Neural progenitor cell (in vitro differentiated cells): ENCODE measurements around the gene WWOX. TPM values are rescaled to one million over a fixed set of nuclear protein-coding genes. Genes with fewer than 3 reads are reported as not detected.

Source experiments
- DNase-seq: peaks from one replicate; pipeline ENCODE4 v3.0.0-alpha.2; 2016; ENCODE audit warnings: low spot score
- H2AFZ ChIP-seq: fragments of 200-600 bp; sonication (generic); replicated peaks from 2 replicates; pipeline ENCODE4 v1.6.1; 2016; ENCODE audit warnings: antibody characterized with exemption
- H3F3A ChIP-seq: fragments of 200-600 bp; sonication (generic); 2 replicates; pipeline ENCODE4 v1.6.1; 2016; ENCODE audit warnings: antibody characterized with exemption, low read depth
- H3K27ac ChIP-seq: fragments of 200-600 bp; sonication (generic); 2 replicates; pipeline ENCODE4 v1.5.1; 2016; ENCODE audit warnings: mild to moderate bottlenecking
- H3K27me3 ChIP-seq: fragments of 200-600 bp; sonication (generic); 2 replicates; pipeline ENCODE4 v1.6.1; 2016; ENCODE audit warnings: mild to moderate bottlenecking, moderate library complexity
- H3K36me3 ChIP-seq: fragments of 200-600 bp; sonication (generic); 2 replicates; pipeline ENCODE4 v1.5.1; 2016
- H3K4me1 ChIP-seq: fragments of 200-600 bp; sonication (generic); 2 replicates; pipeline ENCODE4 v1.6.1; 2016; ENCODE audit warnings: mixed run types
- H3K4me2 ChIP-seq: fragments of 200-600 bp; sonication (generic); 2 replicates; pipeline ENCODE4 v1.6.1; 2016
- H3K4me3 ChIP-seq: fragments of 200-600 bp; sonication (generic); 2 replicates; pipeline ENCODE4 v1.5.1; 2016
- H3K79me2 ChIP-seq: fragments of 200-600 bp; sonication (generic); 2 replicates; pipeline ENCODE4 v1.6.1; 2016; ENCODE audit warnings: low read depth
- H3K9ac ChIP-seq: fragments of 200-600 bp; sonication (generic); 2 replicates; pipeline ENCODE4 v1.6.1; 2016
- H3K9me3 ChIP-seq: fragments of 200-600 bp; sonication (generic); 2 replicates; pipeline ENCODE4 v1.5.1; 2016; ENCODE audit warnings: low read depth
- H4K20me1 ChIP-seq: fragments of 200-600 bp; sonication (generic); 2 replicates; pipeline ENCODE4 v1.6.1; 2016; ENCODE audit warnings: low read depth
- H3K27ac Mint-ChIP-seq: 3 replicates; pipeline ENCODE4 v1.8.0; 2021; ENCODE audit warnings: mixed read lengths
- H3K27me3 Mint-ChIP-seq: 2 replicates; pipeline ENCODE4 v1.8.0; 2022; ENCODE audit warnings: low read depth, mild to moderate bottlenecking, inconsistent platforms, moderate library complexity, mixed read lengths; ENCODE audit not compliant: insufficient read depth
- H3K36me3 Mint-ChIP-seq: 3 replicates; pipeline ENCODE4 v1.8.0; 2021; ENCODE audit warnings: mixed read lengths
- H3K4me1 Mint-ChIP-seq: 3 replicates; pipeline ENCODE4 v1.8.0; 2021; ENCODE audit warnings: mixed read lengths
- H3K4me3 Mint-ChIP-seq: 3 replicates; pipeline ENCODE4 v1.8.0; 2021; ENCODE audit warnings: mild to moderate bottlenecking, moderate library complexity, mixed read lengths
- H3K9me3 Mint-ChIP-seq: 3 replicates; pipeline ENCODE4 v1.8.0; 2020; ENCODE audit warnings: mixed read lengths
- CTCF ChIP-seq: fragments of 200-600 bp; sonication (generic); IDR thresholded peaks from 2 replicates; pipeline ENCODE4 v1.5.1; 2017; ENCODE audit warnings: antibody characterized with exemption, mild to moderate bottlenecking
- EZH2 ChIP-seq: fragments of 200-600 bp; sonication (generic); IDR thresholded peaks from 2 replicates; pipeline ENCODE4 v1.6.1; 2017; ENCODE audit warnings: antibody characterized with exemption, mild to moderate bottlenecking, moderate library complexity
- EZH2phosphoT487 ChIP-seq: fragments of 200-600 bp; sonication (generic); IDR thresholded peaks from 2 replicates; pipeline ENCODE4 v1.6.1; 2017; ENCODE audit warnings: antibody characterized with exemption
- total RNA-seq: library from RNA; depleted of rRNA; stranded (reverse); fragments of >200 nt; gene quantifications from 2 replicates; pipeline ENCODE4 v1.2.3, GENCODE V29; 2015; ENCODE audit warnings: low replicate concordance

Gene WWOX
- total RNA-seq, 1 donor from 2014 or later = 63.7 TPM

- Mint-ChIP-seq H3K27me3 (peaks cover 4% of the 10 kb centered on the region), H3K36me3 (no peaks in the 10 kb centered on the region), H3K27ac (no peak overlapping the region), H3K9me3 (no peaks in the 10 kb centered on the region), H3K4me3 (no peak overlapping the region), H3K4me1 (peaks cover 3% of the 10 kb centered on the region)
- Histone ChIP-seq H3K27ac (no peak overlapping the region), H3K9me3 (no peaks in the 10 kb centered on the region), H3K27me3 (no peaks in the 10 kb centered on the region), H3K4me1 (no peaks in the 10 kb centered on the region), H3K4me3 (no peak overlapping the region), H4K20me1 (no peaks in the 10 kb centered on the region), H3K9ac (no peak overlapping the region), H3K36me3 (no peaks in the 10 kb centered on the region), H3K79me2 (no peaks in the 10 kb centered on the region), H2AFZ (no peak overlapping the region), H3F3A (no peaks in the 10 kb centered on the region), H3K4me2 (no peak overlapping the region)
- DNase-seq = no peak
- TF ChIP-seq EZH2phosphoT487 (no peak), EZH2 (no peak), CTCF (no peak)
Measured at GRCh38 chr16:78932355-78932943, 833.0 kb downstream of the WWOX start.

- no peak overlapping the region for H3K4me3 Mint-ChIP-seq
- H3K27me3 ChIP-seq = no peaks in the 10 kb centered on the region
- H3K79me2 ChIP-seq = no peaks in the 10 kb centered on the region
- H3K36me3 ChIP-seq = no peaks in the 10 kb centered on the region
- DNase-seq = no peak
- H3K27me3 Mint-ChIP-seq = peaks cover 2% of the 10 kb centered on the region
- H3K27ac ChIP-seq = no peak overlapping the region
- no peaks in the 10 kb centered on the region for H3K9me3 Mint-ChIP-seq
- no peaks in the 10 kb centered on the region for H3K4me1 ChIP-seq
- TF ChIP-seq EZH2phosphoT487 (no peak), CTCF (no peak), EZH2 (no peak)
- H3F3A ChIP-seq = no peaks in the 10 kb centered on the region
- no peak overlapping the region for H3K9ac ChIP-seq
- H3K4me1 Mint-ChIP-seq = peaks cover 6% of the 10 kb centered on the region
- H3K27ac Mint-ChIP-seq = no peak overlapping the region
- H3K4me2 ChIP-seq = no peak overlapping the region
- H2AFZ ChIP-seq = no peak overlapping the region
- H3K36me3 Mint-ChIP-seq = no peaks in the 10 kb centered on the region
- no peak overlapping the region for H3K4me3 ChIP-seq
- no peaks in the 10 kb centered on the region for H4K20me1 ChIP-seq
- no peaks in the 10 kb centered on the region for H3K9me3 ChIP-seq
Measured at GRCh38 chr16:78936060-78936459, 836.6 kb downstream of the WWOX start.

GRCh38 chr16:78939597-78939996 lies 840.1 kb downstream of the WWOX start:
- no peak for DNase-seq
- Mint-ChIP-seq H3K4me1 (peaks cover 3% of the 10 kb centered on the region), H3K9me3 (no peaks in the 10 kb centered on the region), H3K4me3 (no peak overlapping the region), H3K36me3 (no peaks in the 10 kb centered on the region), H3K27me3 (no peaks in the 10 kb centered on the region), H3K27ac (no peak overlapping the region)
- Histone ChIP-seq H3K27me3 (no peaks in the 10 kb centered on the region), H3K4me2 (no peak overlapping the region), H3K9me3 (no peaks in the 10 kb centered on the region), H3K4me3 (no peak overlapping the region), H3K27ac (no peak overlapping the region), H3K36me3 (no peaks in the 10 kb centered on the region), H3F3A (no peaks in the 10 kb centered on the region), H3K4me1 (no peaks in the 10 kb centered on the region), H3K9ac (no peak overlapping the region), H3K79me2 (no peaks in the 10 kb centered on the region), H4K20me1 (no peaks in the 10 kb centered on the region), H2AFZ (no peak overlapping the region)
- TF ChIP-seq CTCF (no peak), EZH2phosphoT487 (no peak), EZH2 (no peak)
